Lower leg skin (tissue), 3 donors: ENCODE data around the gene SQSTM1.

Experiments used
- CTCF ChIP-seq, 3 donors: fragments of 450-650 bp; IDR thresholded peaks; one replicate each; pipeline ENCODE4 v1.5.1; 2016; ENCODE audit warnings: antibody characterized with exemption in 3 of 3, mild to moderate bottlenecking in 3 of 3, moderate library complexity in 2 of 3
- POLR2A ChIP-seq, 2 donors: fragments of 450-650 bp; IDR thresholded peaks; one replicate each; pipeline ENCODE4 v1.6.1; 2016 to 2017; ENCODE audit warnings: antibody characterized with exemption in 2 of 2, mild to moderate bottlenecking in 1 of 2, moderate library complexity in 1 of 2

GRCh38 chr5:179836225-179837019 is 15.7 kb downstream of the SQSTM1 start:
- TF ChIP-seq CTCF (IDR thresholded peaks at IDR 0.05) (no peak), POLR2A (IDR thresholded peaks at IDR 0.05) (no peak)
